T-helper 2 cell treated with Interferon-gamma antibody and Interleukin-4, amounts not matched to agents 5 μg/mL and 100 μg/mL, for 36 hours (primary cell): Measurements from ENCODE around the gene CBLN2.

Experiments used
- DNase-seq: peaks from one replicate; pipeline ENCODE4 v3.0.0; 2021; ENCODE audit warnings: low spot score
- H3K27ac Mint-ChIP-seq: one replicate; pipeline ENCODE4 v1.8.0; 2021; ENCODE audit warnings: mild to moderate bottlenecking, mixed read lengths
- H3K27me3 Mint-ChIP-seq: one replicate; pipeline ENCODE4 v1.8.0; 2021; ENCODE audit warnings: low read depth, mixed read lengths
- H3K36me3 Mint-ChIP-seq: one replicate; pipeline ENCODE4 v1.8.0; 2021; ENCODE audit warnings: low read depth, mixed read lengths
- H3K4me1 Mint-ChIP-seq: one replicate; pipeline ENCODE4 v1.8.0; 2021; ENCODE audit warnings: low read depth, mixed read lengths
- H3K4me3 Mint-ChIP-seq: one replicate; pipeline ENCODE4 v1.8.0; 2022; ENCODE audit warnings: mild to moderate bottlenecking, moderate library complexity, mixed read lengths
- H3K9me3 Mint-ChIP-seq: one replicate; pipeline ENCODE4 v1.8.0; 2021; ENCODE audit warnings: mixed read lengths

The CBLN2 gene

DNA sequence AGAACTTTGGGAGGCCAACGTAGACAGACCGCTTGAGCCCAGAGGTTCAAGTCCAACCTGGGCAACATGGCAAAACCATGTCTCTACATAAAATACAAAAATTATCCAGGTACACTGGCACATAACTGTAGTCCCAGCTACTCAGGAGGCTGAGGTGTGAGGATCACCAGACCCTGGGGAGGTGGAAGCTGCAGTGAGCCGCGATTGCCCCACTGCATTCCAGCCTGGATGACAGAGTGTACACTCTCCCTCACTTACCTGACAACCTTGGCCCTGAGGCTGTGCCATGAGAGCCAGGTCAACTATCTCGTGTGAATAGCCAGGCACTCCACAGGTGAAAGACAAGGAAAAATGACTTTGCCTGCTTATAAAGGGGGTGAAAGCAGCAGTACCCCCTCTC lies 39.3 kb downstream of the CBLN2 start:
- Mint-ChIP-seq H3K27ac (no peak overlapping the region), H3K36me3 (no peaks in the 10 kb centered on the region), H3K27me3 (no peaks in the 10 kb centered on the region), H3K4me1 (no peaks in the 10 kb centered on the region), H3K4me3 (no peak overlapping the region), H3K9me3 (no peaks in the 10 kb centered on the region)
- DNase-seq, result no peak

GRCh38 chr18:72502671-72503431 lies 41.3 kb downstream of the CBLN2 start:
- no peaks in the 10 kb centered on the region for H3K27me3 Mint-ChIP-seq
- H3K4me1 Mint-ChIP-seq, result no peaks in the 10 kb centered on the region

GRCh38 chr18:72492497-72492896 lies 51.6 kb downstream of the CBLN2 start:
- no peak overlapping the region for H3K4me3 Mint-ChIP-seq
- no peak overlapping the region for H3K27ac Mint-ChIP-seq
- DNase-seq, result no peak
- H3K36me3 Mint-ChIP-seq, result no peaks in the 10 kb centered on the region
- H3K27me3 Mint-ChIP-seq, result no peaks in the 10 kb centered on the region
- H3K9me3 Mint-ChIP-seq, result no peaks in the 10 kb centered on the region
- H3K4me1 Mint-ChIP-seq, result no peaks in the 10 kb centered on the region

More at GRCh38 chr18:72502671-72503431, 41.3 kb downstream of the CBLN2 start:
- Mint-ChIP-seq H3K36me3 (no peaks in the 10 kb centered on the region), H3K27ac (no peak overlapping the region), H3K9me3 (no peaks in the 10 kb centered on the region), H3K4me3 (no peak overlapping the region)
- no peak for DNase-seq
